HepG2 (cell line): ENCODE results near the gene MAN2A2. TPM values are rescaled to one million over a fixed set of nuclear protein-coding genes. Genes with fewer than 3 reads are reported as not detected.

Source experiments
- ARID5B ChIP-seq: IDR thresholded peaks from 2 replicates; pipeline ENCODE4 v1.4.0; 2020; ENCODE audit warnings: mild to moderate bottlenecking, missing genetic modification reagents
- FOXC1 ChIP-seq: sonication (generic); formaldehyde crosslinking; IDR thresholded peaks from 2 replicates; pipeline ENCODE4 v1.8.0; 2022; ENCODE audit warnings: mild to moderate bottlenecking, missing genetic modification reagents, borderline replicate concordance
- HMGXB3 ChIP-seq: sonication (generic); formaldehyde crosslinking; IDR thresholded peaks from 2 replicates; pipeline ENCODE4 v1.4.0; 2020; ENCODE audit warnings: missing genetic modification reagents, borderline replicate concordance
- KAT8 ChIP-seq: IDR thresholded peaks from 2 replicates; pipeline ENCODE4 v1.6.1; 2016; ENCODE audit warnings: missing genetic modification reagents, missing compliant biosample characterization
- KLF16 ChIP-seq, 2 experiments: sonication (generic) in 1 of 2; formaldehyde crosslinking in 1 of 2; IDR thresholded peaks; 2 replicates each; pipeline versions ENCODE4 v1.6.1 to v1.8.0; 2016 to 2023; ENCODE audit warnings: missing genetic modification reagents in 2 of 2, missing compliant biosample characterization in 1 of 2
- MZF1 ChIP-seq: sonication (generic); formaldehyde crosslinking; IDR thresholded peaks from 2 replicates; pipeline ENCODE4 v1.8.1; 2023; ENCODE audit warnings: mild to moderate bottlenecking, missing genetic modification reagents, borderline replicate concordance
- PAWR ChIP-seq: sonication (generic); formaldehyde crosslinking; IDR thresholded peaks from 2 replicates; pipeline ENCODE4 v1.4.0; 2020; ENCODE audit warnings: missing genetic modification reagents, mild to moderate bottlenecking, borderline replicate concordance
- REPIN1 ChIP-seq: sonication (generic); formaldehyde crosslinking; IDR thresholded peaks from 2 replicates; pipeline ENCODE4 v1.8.0; 2022; ENCODE audit warnings: missing genetic modification reagents, low read depth, mild to moderate bottlenecking, borderline replicate concordance
- SIX4 ChIP-seq: sonication (generic); formaldehyde crosslinking; IDR thresholded peaks from 2 replicates; pipeline ENCODE4 v1.4.0; 2020; ENCODE audit warnings: missing genetic modification reagents
- SRSF4 ChIP-seq: fragments of 200-400 bp; formaldehyde crosslinking; IDR thresholded peaks from one replicate; pipeline ENCODE4 v1.6.1; 2018; ENCODE audit warnings: mild to moderate bottlenecking, low read depth, low read length, moderate library complexity; ENCODE audit not compliant: poor library complexity, severe bottlenecking
- ZFX ChIP-seq: sonication (generic); formaldehyde crosslinking; IDR thresholded peaks from 2 replicates; pipeline ENCODE4 v1.4.0; 2020; ENCODE audit warnings: mild to moderate bottlenecking, low read depth, missing genetic modification reagents, moderate library complexity
- ZNF138 ChIP-seq: sonication (generic); formaldehyde crosslinking; IDR thresholded peaks from 2 replicates; pipeline ENCODE4 v1.5.0; 2020; ENCODE audit warnings: mild to moderate bottlenecking, low read depth, missing genetic modification reagents
- ZNF431 ChIP-seq: sonication (generic); formaldehyde crosslinking; IDR thresholded peaks from 2 replicates; pipeline ENCODE4 v1.9.0; 2022; ENCODE audit warnings: missing genetic modification reagents, low read depth, mild to moderate bottlenecking, borderline replicate concordance
- ZNF468 ChIP-seq: sonication (generic); formaldehyde crosslinking; IDR thresholded peaks from 2 replicates; pipeline ENCODE4 v1.8.0; 2022; ENCODE audit warnings: mild to moderate bottlenecking, moderate library complexity, missing genetic modification reagents
- ZNF580 ChIP-seq: IDR thresholded peaks from 2 replicates; pipeline ENCODE4 v1.6.1; 2016; ENCODE audit warnings: low read depth, borderline replicate concordance
- ZNF768 ChIP-seq: sonication (generic); formaldehyde crosslinking; IDR thresholded peaks from 2 replicates; pipeline ENCODE4 v1.4.0; 2020; ENCODE audit warnings: missing genetic modification reagents
- ZSCAN31 ChIP-seq: sonication (generic); formaldehyde crosslinking; IDR thresholded peaks from 2 replicates; pipeline ENCODE4 v1.5.0; 2020; ENCODE audit warnings: low read depth, mild to moderate bottlenecking, missing genetic modification reagents
- polyA plus RNA-seq, 8 experiments: library from polyadenylated mRNA; depleted of rRNA in 3 of 8; stranded (reverse) in 7 of 8; unstranded in 1 of 8; fragments of >200 nt; fragmentation: Illumina TruSeq in 4 of 8; extraction: Trizol in 4 of 8; gene quantifications; 2 replicates each; pipeline versions ENCODE4 v1.2.1 to v1.2.3, GENCODE V29; 2011 to 2016; ENCODE audit warnings: low read depth in 4 of 8, missing spikeins in 1 of 8, mixed read lengths in 1 of 8; ENCODE audit not compliant: insufficient read depth in 1 of 8
- total RNA-seq, 5 experiments: library from RNA; depleted of rRNA; stranded (reverse); fragments of >200 nt; fragmentation: Illumina TruSeq; extraction: Trizol; gene quantifications; 2 replicates each; pipeline ENCODE4 v1.2.3, GENCODE V29; 2016; ENCODE audit warnings: low read depth in 1 of 5
- TF ChIP-seq, protein P1 (sequence below): fragments of 450-650 bp; IDR thresholded peaks from 2 replicates; pipeline ENCODE4 v1.6.1; 2016

MAN2A2 gene
- total and polyA plus RNA-seq, 2 of the 13 experiments (the other 11 are each of a cell fraction or from before 2014, with no cell fraction given): 17.5 to 51.5 TPM

GRCh38 chr15:90902040-90902839, 862 bp upstream of the MAN2A2 start (continued):
- TF ChIP-seq HMGXB3 (CRISPR knock-in tag): peak; percentile 47; the same call in 1 of the 2 replicates
- peak; percentile 62 for TF ChIP-seq KAT8 (CRISPR knock-in tag)
- TF ChIP-seq SRSF4: no peak
- no peak for TF ChIP-seq PAWR (CRISPR knock-in tag)
- TF ChIP-seq, protein P1, sequence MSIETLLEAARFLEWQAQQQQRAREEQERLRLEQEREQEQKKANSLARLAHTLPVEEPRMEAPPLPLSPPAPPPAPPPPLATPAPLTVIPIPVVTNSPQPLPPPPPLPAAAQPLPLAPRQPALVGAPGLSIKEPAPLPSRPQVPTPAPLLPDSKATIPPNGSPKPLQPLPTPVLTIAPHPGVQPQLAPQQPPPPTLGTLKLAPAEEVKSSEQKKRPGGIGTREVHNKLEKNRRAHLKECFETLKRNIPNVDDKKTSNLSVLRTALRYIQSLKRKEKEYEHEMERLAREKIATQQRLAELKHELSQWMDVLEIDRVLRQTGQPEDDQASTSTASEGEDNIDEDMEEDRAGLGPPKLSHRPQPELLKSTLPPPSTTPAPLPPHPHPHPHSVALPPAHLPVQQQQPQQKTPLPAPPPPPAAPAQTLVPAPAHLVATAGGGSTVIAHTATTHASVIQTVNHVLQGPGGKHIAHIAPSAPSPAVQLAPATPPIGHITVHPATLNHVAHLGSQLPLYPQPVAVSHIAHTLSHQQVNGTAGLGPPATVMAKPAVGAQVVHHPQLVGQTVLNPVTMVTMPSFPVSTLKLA: no peak
- peak; percentile 89 for TF ChIP-seq ZFX (CRISPR knock-in tag)
- no peak for TF ChIP-seq ZNF431 (CRISPR knock-in tag)
- peak in 1 of 2 experiments; percentile 65; a peak in 1 of 4 replicates for TF ChIP-seq KLF16 (CRISPR knock-in tag; IDR thresholded peaks at IDR 0.05)
- TF ChIP-seq ZNF468: no peak
- TF ChIP-seq ZNF580 (CRISPR knock-in tag): peak; percentile 88; the same call in 1 of the 2 replicates
- TF ChIP-seq ZSCAN31 (CRISPR knock-in tag): 0 out of 2 replicates have a peak, but pooled peaks have one; percentile 40
- peak; percentile 56 for TF ChIP-seq ARID5B (CRISPR knock-in tag)
- TF ChIP-seq MZF1 (CRISPR knock-in tag): no peak
- peak; percentile 31; the same call in 1 of the 2 replicates for TF ChIP-seq FOXC1 (CRISPR knock-in tag)
- 0 out of 2 replicates have a peak, but pooled peaks have one; percentile 38 for TF ChIP-seq REPIN1 (CRISPR knock-in tag)
- TF ChIP-seq ZNF138 (CRISPR knock-in tag): no peak
- peak; percentile 76; the same call in 1 of the 2 replicates for TF ChIP-seq ZNF768 (CRISPR knock-in tag)
- no peak for TF ChIP-seq SIX4 (CRISPR knock-in tag)
